ENCODE data around the gene FAM124A. TPM values are rescaled to one million over a fixed set of nuclear protein-coding genes. Genes with fewer than 3 reads are reported as not detected.

FAM124A gene
- total and polyA plus RNA-seq, 12 donors = 0.78 to 11.7 (median 3.4) TPM

DNA sequence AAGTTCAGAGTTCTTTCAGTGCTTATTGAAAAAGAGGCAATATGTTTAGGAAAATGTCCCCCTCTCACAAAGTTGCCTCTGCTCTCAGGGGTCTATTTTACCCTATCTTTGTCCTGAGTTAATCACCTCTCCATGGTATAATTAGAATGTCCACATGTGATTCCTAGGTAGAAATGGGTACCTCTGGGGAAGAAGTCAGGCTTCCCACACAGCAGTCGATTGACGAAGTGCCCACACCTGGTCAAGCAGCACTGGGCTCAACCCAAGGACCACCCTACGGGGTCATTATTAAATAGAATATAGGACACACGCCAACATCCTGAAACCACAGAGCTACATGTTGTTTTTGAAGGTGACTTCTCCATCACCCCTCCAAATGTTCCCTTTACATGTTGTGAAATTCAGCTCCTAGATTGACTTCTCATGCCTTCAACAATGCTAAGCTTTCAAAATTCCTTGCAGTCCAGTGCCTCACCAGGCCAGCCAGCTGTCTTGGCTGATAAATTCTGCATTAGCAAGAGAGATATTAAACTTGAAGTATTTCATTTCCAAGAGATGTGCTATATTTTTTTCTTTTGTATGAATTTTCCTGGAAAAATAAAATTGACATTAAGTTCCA is 43.6 kb upstream of the FAM124A start:
- Histone ChIP-seq H3K27me3 (no peaks in the 10 kb centered on the region), H3K4me3 (no peak overlapping the region), H3K9me3 (replicated peaks in 1 of 3) (no peaks in the 10 kb centered on the region), H3K4me1 (replicated peaks in 1 of 2) (no peaks in the 10 kb centered on the region), H3K27ac (peak overlapping the region in 1 of 5 donors; percentile 39), H3K36me3 (replicated peaks in 1 of 2) (no peaks in the 10 kb centered on the region)
- DNase-seq = no peak
- TF ChIP-seq CTCF (IDR thresholded peaks at IDR 0.05) = no peak
- no peak for TF ChIP-seq POLR2A (IDR thresholded peaks at IDR 0.05)
- 60 to 92% (median 81%) methylated on average over 2 to 4 of the region's 4 CpGs for WGBS, 4 donors
- intact Hi-C loops (cut with DNase I) = no loop called here

DNA sequence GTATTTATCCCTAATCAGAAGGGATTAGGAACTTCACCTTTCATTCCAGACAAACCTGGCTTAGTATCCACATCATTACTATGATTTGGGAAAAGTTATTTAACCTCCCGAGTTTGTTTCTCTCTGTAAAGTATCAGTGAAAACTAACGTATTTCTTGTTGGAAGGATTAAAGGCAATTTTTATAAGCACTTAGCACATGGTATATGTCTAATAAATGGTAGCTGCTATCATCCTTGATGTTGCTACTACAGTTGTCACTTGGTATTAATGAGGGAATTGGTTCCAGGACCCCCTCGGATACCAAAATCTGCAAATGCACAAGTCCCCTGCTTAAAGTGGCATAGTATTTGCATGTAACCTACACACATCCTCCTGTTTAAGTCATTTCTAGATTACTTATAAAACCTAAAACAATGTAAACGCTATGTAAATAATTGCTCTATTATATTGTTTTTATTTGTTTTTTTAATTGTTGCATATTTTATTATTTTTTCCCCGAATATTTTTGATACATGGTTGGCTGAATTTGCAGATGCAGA is 42.7 kb upstream of the FAM124A start:
- 65 to 88% (median 75%) methylated on average over 5 of the region's 5 CpGs for WGBS, 4 donors
- Histone ChIP-seq H3K4me3 (no peak overlapping the region), H3K36me3 (replicated peaks in 1 of 2) (no peaks in the 10 kb centered on the region), H3K27ac (no peak overlapping the region), H3K4me1 (replicated peaks in 1 of 2) (no peaks in the 10 kb centered on the region), H3K27me3 (peaks cover 6% of the 10 kb centered on the region), H3K9me3 (replicated peaks in 1 of 3) (no peaks in the 10 kb centered on the region)
- intact Hi-C loops (cut with DNase I) = no loop called here
- no peak for DNase-seq
- TF ChIP-seq POLR2A (IDR thresholded peaks at IDR 0.05) = no peak

DNA sequence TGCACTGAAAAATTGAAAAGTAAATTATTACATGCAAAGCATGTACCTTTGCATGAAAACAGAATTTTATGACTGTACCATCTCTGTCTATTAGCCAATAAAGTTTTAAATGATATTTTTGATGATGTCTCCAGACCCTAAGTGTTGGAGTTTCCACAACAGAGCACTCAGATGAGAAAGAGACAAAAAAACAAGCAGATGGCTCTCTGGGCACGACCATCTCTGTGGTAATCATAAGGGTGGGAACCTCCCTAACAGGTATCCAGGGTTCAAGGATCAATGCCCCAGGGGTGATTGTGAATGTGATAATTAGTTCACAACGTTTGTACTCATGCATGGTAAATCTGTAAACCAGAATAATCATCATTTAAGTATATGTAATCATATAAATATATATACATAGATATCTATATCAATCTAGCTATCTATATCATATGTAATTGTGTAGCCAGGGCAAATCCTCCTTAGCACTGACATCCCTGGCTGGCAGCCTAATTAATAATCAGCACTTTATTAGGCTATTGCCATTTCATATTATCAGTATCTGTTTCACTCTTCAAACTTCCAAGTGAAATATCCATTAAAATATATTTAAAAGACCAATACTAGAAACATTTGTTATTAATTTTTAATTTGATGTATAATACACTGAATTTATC is 41.2 kb upstream of the FAM124A start:
- TF ChIP-seq POLR2A (IDR thresholded peaks at IDR 0.05) = no peak
- no peak for TF ChIP-seq CTCF (IDR thresholded peaks at IDR 0.05)
- WGBS, 4 donors = 21 to 42% (median 38%) methylated on average over 2 of the region's 2 CpGs
- intact Hi-C loops (cut with DNase I) = no loop called here

GRCh38 chr13:51181786-51182383 is 40.3 kb upstream of the FAM124A start:
- TF ChIP-seq POLR2A (IDR thresholded peaks at IDR 0.05) (no peak), CTCF (IDR thresholded peaks at IDR 0.05) (no peak)
- intact Hi-C loops (cut with DNase I) = no loop called here

More for the DNA sequence above, 41.2 kb upstream of the FAM124A start:
- peaks cover 7% of the 10 kb centered on the region for H3K27me3 ChIP-seq
- H3K4me3 ChIP-seq = no peak overlapping the region
- H3K27ac ChIP-seq = no peak overlapping the region
- H3K4me1 ChIP-seq (replicated peaks in 1 of 2) = no peaks in the 10 kb centered on the region
- no peaks in the 10 kb centered on the region for H3K9me3 ChIP-seq (replicated peaks in 1 of 3)
- no peaks in the 10 kb centered on the region for H3K36me3 ChIP-seq (replicated peaks in 1 of 2)
- DNase-seq = no peak

More at GRCh38 chr13:51181786-51182383, 40.3 kb upstream of the FAM124A start:
- DNase-seq = no peak
- Histone ChIP-seq H3K9me3 (replicated peaks in 1 of 3) (no peaks in the 10 kb centered on the region), H3K27me3 (peaks cover 7% of the 10 kb centered on the region), H3K27ac (no peak overlapping the region), H3K4me3 (no peak overlapping the region), H3K36me3 (replicated peaks in 1 of 2) (no peaks in the 10 kb centered on the region), H3K4me1 (replicated peaks in 1 of 2) (no peaks in the 10 kb centered on the region)
- 57 to 60% (median 60%) methylated on average over 4 of the region's 4 CpGs for WGBS, 4 donors
